22Rv1 (cell line): ENCODE measurements around the gene SLC6A1.

Source experiments
- ZFX ChIP-seq: fragments of 450-650 bp; IDR thresholded peaks from 2 replicates; pipeline ENCODE4 v1.6.1; 2017; ENCODE audit warnings: antibody characterized with exemption, borderline replicate concordance
- TF ChIP-seq, protein P1 (sequence below): fragments of 450-650 bp; IDR thresholded peaks from 2 replicates; pipeline ENCODE4 v1.5.1; 2017; ENCODE audit warnings: mild to moderate bottlenecking

DNA sequence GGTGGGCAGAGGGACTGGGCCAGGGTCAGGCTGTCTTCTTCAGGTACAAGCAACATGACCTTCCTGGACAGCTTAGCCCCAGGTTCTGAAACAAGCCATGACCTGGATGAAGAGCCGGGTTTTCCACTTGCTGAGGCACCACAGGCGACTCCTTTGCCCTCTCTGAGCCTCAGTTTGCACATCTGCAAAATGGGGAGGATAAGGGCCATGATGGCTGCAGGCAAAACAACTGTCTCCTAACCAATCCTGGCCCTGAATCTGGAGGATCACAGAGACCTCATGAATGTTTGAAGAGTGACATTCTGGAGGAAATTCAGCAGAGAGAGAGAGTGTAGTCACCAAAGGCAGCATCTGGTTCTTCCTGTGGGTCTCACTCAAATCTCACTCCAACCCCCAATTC lies 8.0 kb downstream of the SLC6A1 start:
- TF ChIP-seq, protein P1, sequence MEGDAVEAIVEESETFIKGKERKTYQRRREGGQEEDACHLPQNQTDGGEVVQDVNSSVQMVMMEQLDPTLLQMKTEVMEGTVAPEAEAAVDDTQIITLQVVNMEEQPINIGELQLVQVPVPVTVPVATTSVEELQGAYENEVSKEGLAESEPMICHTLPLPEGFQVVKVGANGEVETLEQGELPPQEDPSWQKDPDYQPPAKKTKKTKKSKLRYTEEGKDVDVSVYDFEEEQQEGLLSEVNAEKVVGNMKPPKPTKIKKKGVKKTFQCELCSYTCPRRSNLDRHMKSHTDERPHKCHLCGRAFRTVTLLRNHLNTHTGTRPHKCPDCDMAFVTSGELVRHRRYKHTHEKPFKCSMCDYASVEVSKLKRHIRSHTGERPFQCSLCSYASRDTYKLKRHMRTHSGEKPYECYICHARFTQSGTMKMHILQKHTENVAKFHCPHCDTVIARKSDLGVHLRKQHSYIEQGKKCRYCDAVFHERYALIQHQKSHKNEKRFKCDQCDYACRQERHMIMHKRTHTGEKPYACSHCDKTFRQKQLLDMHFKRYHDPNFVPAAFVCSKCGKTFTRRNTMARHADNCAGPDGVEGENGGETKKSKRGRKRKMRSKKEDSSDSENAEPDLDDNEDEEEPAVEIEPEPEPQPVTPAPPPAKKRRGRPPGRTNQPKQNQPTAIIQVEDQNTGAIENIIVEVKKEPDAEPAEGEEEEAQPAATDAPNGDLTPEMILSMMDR = no peak
- TF ChIP-seq ZFX = no peak
